GM13977 (cell line): ENCODE measurements around the gene C20orf141.
"Not testable (repeated sequence)": the region's sequence is repeated elsewhere in the genome, so short reads cannot be mapped to it uniquely, and the experiment has no call there.

ENCODE experiments used
- DNase-seq: peaks from one replicate; pipeline ENCODE4 v3.0.0; 2012; ENCODE audit warnings: low spot score
- CTCF ChIP-seq: IDR thresholded peaks from 2 replicates; pipeline ENCODE4 v1.5.1; 2012; ENCODE audit warnings: mild to moderate bottlenecking, control low read depth; ENCODE audit not compliant: insufficient read depth; ENCODE audit errors: extremely low read depth, missing control alignments
- in situ Hi-C: fragments of 300-500 bp; cut with MboI; formaldehyde crosslinking; loops from one replicate; pipeline ENCODE4 v1.12.0; 2022; ENCODE audit warnings: low sequenced_read_pairs, low pct_unique_long_range_greater_than_20kb, mixed read lengths, inconsistent platforms; ENCODE audit not compliant: unreplicated experiment

Gene C20orf141

GRCh38 chr20:2805689-2806350, 9.0 kb upstream of the C20orf141 start:
- in situ Hi-C loops = no loop called here
- DNase-seq = peak; percentile 14
- TF ChIP-seq CTCF = no peak

- TF ChIP-seq CTCF = no peak
- in situ Hi-C loops = no loop called here
- DNase-seq = peak; percentile 20
Observed at GRCh38 chr20:2806351-2806701, 8.5 kb upstream of the C20orf141 start.

- peak; percentile 8 for DNase-seq
- TF ChIP-seq CTCF = no peak
- in situ Hi-C loops = no loop called here
Observed at GRCh38 chr20:2807019-2807418, 7.8 kb upstream of the C20orf141 start.

- in situ Hi-C loops = not testable (repeated sequence)
Observed at GRCh38 chr20:2807929-2808328, 6.9 kb upstream of the C20orf141 start.

GRCh38 chr20:2809690-2810089, 5.1 kb upstream of the C20orf141 start:
- DNase-seq = no peak
- TF ChIP-seq CTCF = no peak
- in situ Hi-C loops = no loop called here

More at GRCh38 chr20:2807929-2808328, 6.9 kb upstream of the C20orf141 start:
- peak; percentile 9 for DNase-seq

- in situ Hi-C loops = no loop called here
- DNase-seq = no peak
- no peak for TF ChIP-seq CTCF
Observed at GRCh38 chr20:2812189-2812588, 2.6 kb upstream of the C20orf141 start.

GRCh38 chr20:2814076-2814475, 711 bp upstream of the C20orf141 start:
- DNase-seq = no peak
- no peak for TF ChIP-seq CTCF
- in situ Hi-C loops = no loop called here
